ENCODE data around the gene STARD13. TPM values are rescaled to one million over a fixed set of nuclear protein-coding genes. Genes with fewer than 3 reads are reported as not detected.

STARD13 gene
- total RNA-seq, 4 donors from 2014 or later: 36.8 to 65.6 (median 46.0) TPM

- TF ChIP-seq CTCF (IDR thresholded peaks at IDR 0.05): no peak
- no peak for TF ChIP-seq POLR2A (IDR thresholded peaks at IDR 0.05)
- intact Hi-C loops (cut with DNase I; ENCODE audit: low total_unique reads): no loop called here
- Histone ChIP-seq H3K4me1 (peaks cover 0 to 3% of the 10 kb centered on the region in 2 donors), H3K27ac (no peak overlapping the region), H3K4me3 (no peak overlapping the region), H3K27me3 (no peaks in the 10 kb centered on the region), H3K9me3 (no peaks in the 10 kb centered on the region), H3K36me3 (no peaks in the 10 kb centered on the region)
- no peak for DNase-seq
Observed at GRCh38 chr13:33058776-33059327, 226.7 kb downstream of the STARD13 start.

- TF ChIP-seq POLR2A (IDR thresholded peaks at IDR 0.05) (no peak), CTCF (IDR thresholded peaks at IDR 0.05) (peak in 3 of 4 experiments; percentile 14 to 31 (median 23))
- H3K4me1 ChIP-seq: peaks cover 0 to 3% of the 10 kb centered on the region in 2 donors
- H3K4me3 ChIP-seq: no peak overlapping the region
- H3K27me3 ChIP-seq: no peaks in the 10 kb centered on the region
- DNase-seq: no peak
- intact Hi-C loops (cut with DNase I; ENCODE audit: low total_unique reads): no loop called here
- H3K36me3 ChIP-seq: no peaks in the 10 kb centered on the region
- H3K9me3 ChIP-seq: no peaks in the 10 kb centered on the region
- peak overlapping the region in 1 of 2 donors; percentile 32 for H3K27ac ChIP-seq
Observed at GRCh38 chr13:33057019-33057780, 228.4 kb downstream of the STARD13 start.

DNA sequence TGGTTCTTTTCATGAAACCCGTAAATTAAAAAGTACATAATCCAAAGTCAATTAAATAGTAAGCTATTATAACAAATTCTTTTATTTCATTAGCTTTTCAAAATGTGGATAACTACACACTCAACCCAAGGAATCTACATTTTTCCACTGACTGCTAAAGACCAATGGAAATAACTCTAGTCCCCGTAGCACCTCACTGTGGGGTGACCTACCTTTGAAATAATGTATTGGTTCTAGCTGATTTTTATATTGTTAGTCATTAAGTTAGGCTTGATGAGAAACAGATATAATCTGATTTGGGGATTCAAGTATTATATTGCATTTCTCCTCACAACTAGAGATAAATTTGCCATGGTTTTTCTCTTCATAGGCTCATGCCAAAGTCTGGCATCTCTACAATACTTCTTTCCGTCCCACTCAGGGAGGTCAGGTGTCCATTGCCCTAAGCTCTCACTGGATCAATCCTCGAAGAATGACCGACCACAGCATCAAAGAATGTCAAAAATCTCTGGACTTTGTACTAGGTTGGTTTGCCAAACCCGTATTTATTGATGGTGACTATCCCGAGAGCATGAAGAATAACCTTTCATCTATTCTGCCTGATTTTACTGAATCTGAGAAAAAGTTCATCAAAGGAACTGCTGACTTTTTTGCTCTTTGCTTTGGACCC, 232.0 kb downstream of the STARD13 start:
- DNase-seq: no peak
- Histone ChIP-seq H3K4me3 (no peak overlapping the region), H3K27ac (peak overlapping the region; percentile 72 to 79), H3K4me1 (no peaks in the 10 kb centered on the region), H3K9me3 (no peaks in the 10 kb centered on the region), H3K27me3 (no peaks in the 10 kb centered on the region), H3K36me3 (no peaks in the 10 kb centered on the region)
- intact Hi-C loops (cut with DNase I; ENCODE audit: low total_unique reads): no loop called here
- no peak for TF ChIP-seq CTCF (IDR thresholded peaks at IDR 0.05)
- TF ChIP-seq POLR2A (IDR thresholded peaks at IDR 0.05): no peak
